Loucy (cell line): ENCODE measurements around the gene PDE6B.

Source experiments
- EZH2phosphoT487 ChIP-seq: fragments of 200-600 bp; IDR thresholded peaks from 2 replicates; pipeline ENCODE4 v1.6.1; 2018; ENCODE audit warnings: antibody characterized with exemption, mild to moderate bottlenecking, moderate library complexity, borderline replicate concordance
- TF ChIP-seq, protein P1 (sequence below): fragments of 200-600 bp; sonication (generic); conservative IDR thresholded peaks from 2 replicates; pipeline ENCODE4 v1.5.1; 2014; ENCODE audit warnings: mild to moderate bottlenecking, antibody characterized with exemption, low read length

DNA sequence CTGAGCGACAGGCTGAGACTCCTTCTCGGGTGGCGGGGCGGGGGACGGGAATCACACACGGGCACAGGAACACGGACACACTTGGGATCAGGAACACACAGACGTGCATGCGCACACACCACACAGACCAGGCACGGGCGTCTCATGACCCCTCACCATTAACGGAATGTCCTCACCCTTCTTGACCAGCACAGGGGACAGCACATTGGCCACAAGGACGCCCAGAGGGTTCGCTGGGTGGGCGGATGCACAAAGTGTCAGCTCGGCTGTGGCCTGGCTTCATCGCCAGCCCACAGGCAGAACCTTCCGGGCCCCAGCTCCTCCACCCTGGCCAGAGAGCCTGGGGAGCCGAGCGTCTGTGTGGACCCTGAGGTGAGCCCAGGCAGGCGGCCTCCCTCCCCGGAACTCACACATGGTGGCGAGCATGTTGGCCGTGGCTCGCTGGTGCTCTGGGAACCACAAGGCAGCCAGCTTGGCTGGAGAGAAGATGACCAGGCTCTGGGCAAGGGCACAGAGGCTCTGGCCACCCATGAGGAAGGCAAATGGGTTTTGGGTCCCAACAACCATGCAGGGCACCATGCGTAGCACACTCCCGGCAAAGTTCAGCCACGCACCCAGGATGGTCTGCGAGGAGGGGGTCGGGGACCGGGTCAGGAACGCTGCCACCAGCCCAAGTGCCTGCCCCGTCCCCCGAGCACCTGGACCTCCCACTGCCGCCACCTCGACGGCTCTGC is 60.5 kb downstream of the PDE6B start:
- TF ChIP-seq, protein P1, sequence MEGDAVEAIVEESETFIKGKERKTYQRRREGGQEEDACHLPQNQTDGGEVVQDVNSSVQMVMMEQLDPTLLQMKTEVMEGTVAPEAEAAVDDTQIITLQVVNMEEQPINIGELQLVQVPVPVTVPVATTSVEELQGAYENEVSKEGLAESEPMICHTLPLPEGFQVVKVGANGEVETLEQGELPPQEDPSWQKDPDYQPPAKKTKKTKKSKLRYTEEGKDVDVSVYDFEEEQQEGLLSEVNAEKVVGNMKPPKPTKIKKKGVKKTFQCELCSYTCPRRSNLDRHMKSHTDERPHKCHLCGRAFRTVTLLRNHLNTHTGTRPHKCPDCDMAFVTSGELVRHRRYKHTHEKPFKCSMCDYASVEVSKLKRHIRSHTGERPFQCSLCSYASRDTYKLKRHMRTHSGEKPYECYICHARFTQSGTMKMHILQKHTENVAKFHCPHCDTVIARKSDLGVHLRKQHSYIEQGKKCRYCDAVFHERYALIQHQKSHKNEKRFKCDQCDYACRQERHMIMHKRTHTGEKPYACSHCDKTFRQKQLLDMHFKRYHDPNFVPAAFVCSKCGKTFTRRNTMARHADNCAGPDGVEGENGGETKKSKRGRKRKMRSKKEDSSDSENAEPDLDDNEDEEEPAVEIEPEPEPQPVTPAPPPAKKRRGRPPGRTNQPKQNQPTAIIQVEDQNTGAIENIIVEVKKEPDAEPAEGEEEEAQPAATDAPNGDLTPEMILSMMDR: no peak
- no peak for TF ChIP-seq EZH2phosphoT487
